Activated CD8-positive, alpha-beta memory T cell treated with anti-CD3 and anti-CD28 coated beads, Interleukin-2, amount 50 U/mL, for 1 hour (primary cell): Measurements from ENCODE around the gene NEK6.

Experiments
- DNase-seq: peaks from one replicate; pipeline ENCODE4 v3.0.0-alpha.2; 2020; ENCODE audit errors: extremely low read depth

Gene NEK6

DNA sequence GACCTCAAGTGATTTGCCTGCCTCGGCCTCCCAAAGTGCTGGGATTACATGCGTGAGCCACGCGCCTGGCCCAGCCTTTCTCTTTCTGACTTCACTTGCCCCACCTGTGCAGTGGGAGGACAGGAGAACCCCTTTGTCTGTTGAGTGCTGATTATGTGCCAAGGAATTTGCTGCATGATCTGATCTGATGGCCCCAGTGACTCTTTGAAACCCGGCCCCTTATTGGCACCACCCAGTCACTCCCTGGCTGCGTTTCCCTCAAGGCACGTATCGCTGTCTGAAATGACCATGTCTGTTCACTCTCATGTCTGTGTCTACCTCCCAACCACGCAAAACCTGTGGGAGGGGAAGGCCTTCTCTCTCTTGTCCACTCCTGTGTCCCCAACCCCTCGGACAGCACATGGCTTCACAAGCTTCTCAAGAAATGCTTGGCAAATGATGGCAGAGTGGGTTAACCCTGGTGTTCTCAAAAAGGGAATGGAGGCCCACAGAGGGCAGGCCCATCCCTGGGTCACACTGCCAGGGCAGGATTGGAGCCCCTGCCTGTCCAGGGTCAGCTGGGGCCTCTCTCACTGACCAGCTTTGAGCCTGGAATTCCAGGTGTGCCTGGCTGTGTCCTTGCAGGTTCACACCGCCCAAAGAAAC, 21.9 kb downstream of the NEK6 start:
- DNase-seq, result no peak

DNA sequence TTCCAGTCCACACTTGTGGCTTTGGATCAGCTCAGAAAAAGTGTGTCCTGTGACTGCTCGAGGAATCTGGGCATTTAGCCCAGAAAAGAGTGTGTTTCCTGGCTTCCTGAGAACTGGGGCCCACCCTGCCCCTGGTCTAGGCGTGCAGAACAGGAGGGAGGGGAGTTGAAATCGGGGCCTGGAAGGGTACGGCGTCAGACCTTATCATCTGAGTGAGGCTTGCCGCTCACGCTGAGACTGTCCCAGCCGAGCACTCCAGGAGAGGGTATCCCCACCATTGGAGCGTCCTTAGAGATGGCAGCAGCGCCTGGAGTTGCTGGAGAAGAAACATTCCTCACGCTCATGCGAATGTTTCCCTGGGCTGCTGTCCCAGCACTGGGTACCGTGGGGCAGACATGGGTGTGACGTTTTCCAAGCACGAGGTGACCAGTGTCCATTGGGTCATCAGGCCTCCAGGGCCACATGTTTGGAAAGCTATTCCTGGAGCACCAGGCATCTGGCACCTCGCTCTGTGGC, 22.5 kb downstream of the NEK6 start:
- no peak for DNase-seq

DNA sequence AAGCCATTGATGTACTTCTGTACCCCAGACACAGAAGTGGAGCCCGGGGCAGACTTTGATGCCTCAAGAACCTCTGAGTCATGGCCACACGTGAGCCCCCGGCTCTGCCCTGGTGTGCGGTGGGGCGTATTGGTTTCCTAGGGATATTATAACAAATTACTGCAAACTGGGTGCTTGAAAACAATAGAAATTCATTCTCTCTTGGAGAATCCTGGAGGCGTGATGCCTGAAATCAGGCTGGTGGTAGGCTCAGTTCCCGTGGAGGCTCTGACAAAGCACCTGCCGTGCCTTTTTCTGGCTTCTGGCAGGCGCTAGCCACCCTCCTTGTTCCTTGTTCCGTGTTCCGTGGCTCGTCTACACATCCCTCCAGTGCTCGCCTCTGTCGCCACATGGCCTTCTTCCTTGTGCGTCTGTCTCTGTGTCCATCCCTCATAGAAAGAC, 24.2 kb downstream of the NEK6 start:
- DNase-seq, result no peak

DNA sequence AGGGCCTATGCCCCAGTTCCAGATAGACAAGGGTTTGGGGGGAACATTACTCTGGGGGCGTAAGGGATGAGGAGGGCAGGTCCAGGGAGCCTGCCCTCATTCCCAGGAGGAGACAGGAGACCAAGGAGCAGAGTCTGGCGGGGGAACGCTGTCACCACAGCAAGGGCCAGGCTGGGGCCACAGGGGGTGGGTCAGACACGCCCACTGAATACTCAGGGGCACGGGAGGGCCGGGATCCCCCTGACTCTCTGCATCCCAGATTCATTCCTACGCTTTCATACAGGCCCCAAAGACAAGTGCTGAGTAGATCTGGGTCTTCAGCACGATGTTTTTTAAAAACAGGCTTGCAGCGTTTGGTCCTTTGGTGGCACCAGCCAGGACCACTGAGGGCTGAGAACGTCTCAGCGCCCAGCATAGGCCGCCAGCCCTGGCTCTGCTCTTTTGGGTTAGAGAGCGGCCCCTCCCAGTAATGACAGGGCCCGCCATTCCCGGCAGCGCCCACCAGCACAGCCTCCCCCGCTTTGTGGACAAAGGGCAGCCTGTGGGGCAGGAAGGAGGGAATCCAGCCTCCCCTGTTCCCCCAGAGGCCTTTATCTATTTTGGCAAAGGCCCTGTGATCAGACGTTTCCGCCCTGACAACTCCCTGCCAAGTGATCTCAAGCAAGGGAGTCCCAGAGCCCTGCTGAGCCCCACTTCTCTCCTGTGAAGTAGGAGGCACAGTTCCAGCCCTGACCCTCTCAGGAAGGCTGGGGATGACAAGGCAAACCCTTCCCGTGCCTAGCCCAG, 24.9 kb downstream of the NEK6 start:
- no peak for DNase-seq

DNA sequence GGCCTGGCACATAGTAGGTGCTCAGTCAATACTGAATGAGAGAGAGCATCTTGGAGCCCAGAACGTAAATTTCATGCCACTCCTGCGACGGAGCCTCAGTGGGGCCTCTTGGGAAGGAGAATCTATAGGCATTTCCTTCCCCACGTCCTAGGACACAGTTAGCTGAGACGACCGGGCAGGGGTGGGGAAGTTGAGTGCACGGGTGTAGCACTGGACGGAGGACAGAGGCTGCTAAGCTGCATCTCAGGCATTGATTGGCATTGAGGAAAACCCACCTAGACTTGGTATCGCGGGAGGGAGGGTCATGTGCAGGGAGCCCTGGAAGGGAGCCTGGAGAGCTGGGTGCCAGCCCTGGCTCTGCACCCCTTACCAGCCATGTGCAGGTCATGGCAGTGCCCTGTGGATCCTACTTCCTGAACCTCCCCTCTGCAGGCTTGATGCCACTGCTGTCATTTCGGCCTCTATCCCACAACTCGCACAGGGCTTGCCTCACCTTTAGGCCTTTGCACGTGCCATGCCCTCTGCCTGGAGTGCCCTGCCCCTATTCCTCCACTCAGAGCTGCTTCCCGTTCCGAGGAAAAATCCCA, 25.6 kb downstream of the NEK6 start:
- no peak for DNase-seq

DNA sequence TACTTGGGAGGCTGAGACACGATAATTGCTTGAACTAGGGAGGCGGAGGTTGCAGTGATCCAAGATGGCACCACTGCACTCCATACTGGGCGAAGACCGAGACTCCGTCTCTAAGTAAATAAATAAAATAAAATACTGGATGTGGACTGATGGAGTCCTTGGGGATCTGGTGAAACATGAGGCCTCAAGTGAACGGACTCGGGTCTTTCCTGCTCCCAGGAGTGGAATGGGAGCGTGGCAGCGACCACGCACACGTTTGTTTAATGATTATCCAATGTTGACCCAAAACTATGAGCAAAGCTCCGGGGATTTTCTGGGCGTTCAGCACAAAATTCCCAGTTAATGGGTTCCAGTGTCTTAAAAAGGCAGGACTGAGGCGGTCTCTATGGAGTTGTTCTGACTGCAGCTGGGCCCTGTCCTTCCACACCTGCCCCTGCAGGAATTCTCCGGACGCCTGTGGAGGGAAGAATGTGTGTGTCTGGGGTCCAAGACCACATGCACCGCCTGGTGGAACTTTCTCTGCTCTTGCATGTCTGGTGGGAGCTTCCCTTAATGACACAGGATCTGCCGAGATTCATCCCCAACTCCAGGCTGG, 26.6 kb downstream of the NEK6 start:
- no peak for DNase-seq

DNA sequence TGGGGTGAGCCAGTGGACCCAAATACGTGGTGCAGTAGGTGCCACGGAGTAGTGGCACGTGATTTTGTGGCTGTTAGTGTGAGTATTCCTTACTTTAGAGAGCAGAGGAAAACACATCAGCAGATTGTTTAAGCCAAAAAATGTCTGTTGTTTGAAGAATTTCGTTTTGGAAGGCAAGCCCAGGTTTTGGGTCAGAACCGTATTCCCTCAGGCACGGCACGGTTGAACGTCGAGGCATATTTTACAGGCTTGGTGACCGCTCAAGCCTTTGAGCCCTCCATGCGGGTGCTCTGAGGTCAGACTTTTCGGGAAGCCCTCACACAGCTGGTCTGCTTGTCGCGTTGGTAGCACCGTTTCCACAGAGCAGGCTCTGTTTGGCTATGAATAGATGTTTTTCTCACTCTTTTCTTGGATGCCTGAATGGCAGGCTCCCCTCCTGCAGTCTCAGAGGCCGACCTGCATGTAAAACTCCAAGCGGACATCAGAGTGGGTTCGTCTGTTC, 27.2 kb downstream of the NEK6 start:
- DNase-seq, result no peak

DNA sequence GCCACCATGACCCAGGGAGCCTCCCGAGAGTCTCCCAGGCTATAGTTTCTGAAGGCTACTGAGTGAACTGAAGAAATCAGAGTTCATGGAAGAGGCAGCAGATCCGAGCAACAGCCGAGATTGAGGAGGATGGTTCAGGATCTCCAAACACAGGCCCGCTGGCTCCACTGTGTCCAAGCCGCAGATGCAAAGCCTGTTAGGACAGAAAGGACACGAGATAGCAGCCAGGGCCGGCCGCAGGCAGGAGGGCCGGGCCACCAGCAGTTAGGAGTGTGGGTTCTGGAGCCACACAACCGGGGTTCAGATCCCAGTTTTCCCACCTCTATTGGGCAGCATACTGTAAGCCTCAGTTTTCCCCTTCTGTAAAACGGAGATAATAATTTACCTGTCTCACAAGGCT, 27.7 kb downstream of the NEK6 start:
- DNase-seq, result no peak

DNA sequence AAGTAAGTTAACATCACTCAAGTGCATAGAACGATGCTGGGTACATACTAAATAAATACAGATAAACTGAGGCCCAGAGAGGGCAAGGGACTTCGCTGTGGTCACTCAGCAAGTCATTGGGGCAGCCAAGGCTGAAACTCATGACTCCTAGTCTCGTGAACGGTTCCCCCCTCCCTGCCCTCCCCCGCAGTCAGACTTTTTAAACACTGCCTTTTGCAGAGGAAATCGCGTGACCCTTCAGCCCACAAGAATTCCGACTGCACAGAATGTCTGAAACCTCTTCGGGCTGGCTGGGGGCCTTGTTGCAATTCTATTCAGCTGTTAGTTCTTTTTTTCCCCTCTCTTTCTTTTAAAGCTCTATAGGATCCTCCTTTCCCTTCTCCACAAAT, 28.1 kb downstream of the NEK6 start:
- DNase-seq, result no peak

DNA sequence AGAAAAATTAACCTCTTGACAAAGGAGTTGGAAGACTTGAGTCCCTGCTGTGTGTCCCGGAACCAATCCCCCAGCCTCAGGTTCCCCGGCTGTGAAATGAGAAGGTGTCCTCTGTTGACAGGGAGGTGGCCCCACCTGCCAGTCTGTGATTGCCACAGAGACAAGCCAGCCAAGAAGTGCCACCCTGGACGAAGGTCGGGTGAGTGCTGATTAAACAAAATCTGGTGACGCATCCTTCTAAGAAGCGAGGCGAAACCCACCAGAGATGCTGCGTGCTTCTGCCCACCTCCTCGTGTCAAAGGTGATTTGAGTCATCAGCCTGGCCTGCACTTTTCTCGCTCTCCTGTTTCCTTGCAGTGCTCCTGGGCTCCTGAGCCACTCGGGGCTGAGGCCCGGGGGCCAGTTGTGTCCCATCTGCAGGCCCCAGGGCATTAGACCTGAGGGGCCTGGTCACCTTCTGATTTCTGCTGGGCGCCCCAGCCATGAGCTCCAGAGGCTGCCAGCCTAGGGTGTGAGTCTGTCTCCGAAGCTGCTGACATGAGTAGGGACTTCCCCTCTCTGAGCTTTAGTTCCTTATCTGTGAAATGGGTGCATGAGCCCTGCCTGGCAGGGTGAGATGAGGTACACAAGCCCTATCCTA, 28.7 kb downstream of the NEK6 start:
- DNase-seq, result no peak

DNA sequence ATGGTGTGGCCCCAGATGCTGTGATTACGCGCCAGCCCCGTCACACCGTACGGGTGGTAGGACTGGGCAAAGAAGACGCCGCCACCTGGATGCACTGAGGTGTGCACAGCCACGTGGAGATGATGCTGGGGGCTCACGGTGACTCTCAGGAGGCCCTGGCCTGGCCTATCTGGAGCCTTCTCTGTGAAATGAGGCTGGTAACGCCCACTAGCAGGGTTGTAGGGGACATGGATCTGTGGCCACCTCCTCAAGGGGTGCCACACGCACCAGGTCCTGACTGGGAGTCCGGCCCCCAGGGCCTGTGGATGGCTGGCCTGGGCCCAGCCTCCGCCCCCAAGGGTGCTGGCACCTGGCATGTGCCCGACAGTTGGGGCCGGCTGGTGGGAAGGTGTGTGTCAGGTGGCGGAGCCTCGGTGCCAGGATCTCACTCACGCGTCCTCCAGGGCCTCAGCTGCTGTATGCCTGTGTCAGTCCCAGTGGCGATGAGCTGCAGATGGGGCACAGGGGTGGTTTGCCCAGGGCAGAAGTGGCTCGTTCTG, 32.4 kb downstream of the NEK6 start:
- no peak for DNase-seq

DNA sequence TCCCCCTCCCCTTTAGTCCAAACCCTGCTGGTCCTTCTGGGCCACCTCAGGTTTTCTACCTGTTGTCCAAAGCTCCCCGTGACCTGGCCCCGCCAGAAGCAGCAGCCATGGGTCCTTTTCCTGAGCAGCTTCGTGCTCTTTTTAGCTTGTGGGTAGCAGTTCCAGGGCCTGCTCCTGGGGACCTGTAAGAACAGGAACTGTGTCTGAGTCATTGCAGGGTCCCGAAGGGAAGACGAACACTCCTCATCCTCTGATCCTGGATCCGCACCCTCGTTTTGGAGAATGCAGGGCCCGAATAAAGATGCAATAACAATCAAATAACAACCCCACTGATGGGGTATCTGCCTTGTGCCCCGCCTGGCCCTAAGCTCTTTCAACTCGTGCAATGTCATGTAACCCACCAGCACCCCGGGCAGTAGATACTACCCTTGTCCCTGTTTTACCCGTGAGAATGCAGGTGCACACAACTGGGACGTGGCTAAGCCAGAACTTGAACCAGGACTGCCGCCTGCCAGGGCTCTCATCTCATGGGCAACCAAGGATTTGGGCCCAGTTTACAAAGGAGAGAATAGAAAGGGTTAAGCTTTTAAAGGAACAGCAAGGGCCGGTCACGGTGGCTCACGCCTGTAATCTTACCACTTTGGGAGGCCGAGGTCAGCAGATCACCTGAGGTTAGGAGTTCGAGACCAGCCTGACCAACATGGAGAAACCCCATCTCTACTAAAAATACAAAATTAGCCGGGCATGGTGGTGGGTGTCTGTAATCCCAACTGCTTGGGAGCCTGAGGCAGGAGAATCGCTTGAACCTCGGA, 33.2 kb downstream of the NEK6 start:
- DNase-seq, result no peak

DNA sequence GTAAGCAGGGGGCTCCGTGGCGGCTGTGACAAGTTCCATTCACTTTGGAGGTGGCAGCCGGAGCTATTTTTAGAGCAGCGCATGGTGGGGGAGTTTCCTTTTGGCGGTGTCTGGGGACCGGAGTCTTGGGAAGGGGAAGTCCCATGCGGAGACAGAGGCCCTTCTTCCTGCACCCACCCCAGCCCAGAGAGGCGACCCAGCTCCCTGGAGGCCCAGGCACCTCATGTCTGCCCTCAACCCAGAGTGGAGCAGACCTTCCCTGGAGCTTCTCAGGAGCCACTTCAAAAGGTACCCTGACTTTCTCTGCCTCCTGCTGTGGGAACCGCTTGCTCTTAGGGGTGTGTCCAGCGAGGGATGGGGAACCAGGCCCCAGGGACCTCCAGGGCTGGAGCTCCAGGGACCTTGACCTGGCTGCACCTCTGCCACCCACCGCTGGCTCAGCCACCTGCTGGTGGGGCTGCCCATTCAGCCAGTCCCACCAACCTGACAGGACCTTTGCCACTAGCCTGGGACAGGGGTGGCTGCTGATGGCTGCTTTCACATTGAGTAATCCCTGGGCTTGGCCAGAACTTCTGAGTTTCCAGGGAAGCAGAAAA, 34.1 kb downstream of the NEK6 start:
- DNase-seq, result no peak

DNA sequence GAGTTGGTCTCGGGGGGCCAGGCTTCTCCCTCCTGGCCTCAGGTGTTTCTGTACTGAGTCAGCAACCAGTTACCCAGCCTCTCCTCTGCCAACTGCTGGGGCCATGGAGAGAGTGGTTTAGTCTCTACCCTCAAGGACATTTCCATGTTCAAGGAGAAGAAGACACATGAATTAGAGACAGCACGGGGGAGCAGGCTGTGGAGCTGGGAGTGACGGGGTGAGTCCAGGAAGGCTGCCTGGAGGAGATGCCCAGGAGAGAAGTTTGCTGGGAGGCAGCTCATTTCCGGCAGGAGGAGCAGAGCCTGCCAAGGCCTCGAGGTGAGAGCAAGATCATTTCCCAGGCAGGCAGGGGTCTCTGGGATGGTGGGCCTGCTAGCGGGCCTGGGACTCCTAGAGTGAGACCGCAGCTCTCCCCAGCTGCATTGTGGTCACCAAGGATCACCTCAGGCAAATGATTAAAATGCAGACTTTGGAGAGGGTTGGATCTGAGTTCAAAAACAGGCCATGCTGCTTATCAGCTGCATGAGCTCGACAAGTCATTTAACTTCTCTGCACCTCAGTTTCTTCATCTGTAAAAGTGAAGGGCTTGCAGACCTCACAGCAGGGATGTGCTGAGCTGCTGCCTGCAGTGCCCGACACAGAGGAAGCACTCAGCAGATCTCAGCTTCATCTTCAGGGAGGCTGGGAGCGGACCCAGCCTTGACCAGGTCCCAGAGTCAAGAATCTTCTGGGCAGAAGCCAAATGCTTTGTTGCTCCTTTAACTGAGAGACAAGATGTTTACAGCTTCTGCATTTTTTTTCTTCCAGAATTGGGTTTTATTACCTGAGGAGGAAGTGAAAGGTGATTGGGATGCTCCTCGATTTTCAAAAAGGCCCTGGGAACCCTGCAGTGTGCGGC, 35.2 kb downstream of the NEK6 start:
- DNase-seq, result no peak

DNA sequence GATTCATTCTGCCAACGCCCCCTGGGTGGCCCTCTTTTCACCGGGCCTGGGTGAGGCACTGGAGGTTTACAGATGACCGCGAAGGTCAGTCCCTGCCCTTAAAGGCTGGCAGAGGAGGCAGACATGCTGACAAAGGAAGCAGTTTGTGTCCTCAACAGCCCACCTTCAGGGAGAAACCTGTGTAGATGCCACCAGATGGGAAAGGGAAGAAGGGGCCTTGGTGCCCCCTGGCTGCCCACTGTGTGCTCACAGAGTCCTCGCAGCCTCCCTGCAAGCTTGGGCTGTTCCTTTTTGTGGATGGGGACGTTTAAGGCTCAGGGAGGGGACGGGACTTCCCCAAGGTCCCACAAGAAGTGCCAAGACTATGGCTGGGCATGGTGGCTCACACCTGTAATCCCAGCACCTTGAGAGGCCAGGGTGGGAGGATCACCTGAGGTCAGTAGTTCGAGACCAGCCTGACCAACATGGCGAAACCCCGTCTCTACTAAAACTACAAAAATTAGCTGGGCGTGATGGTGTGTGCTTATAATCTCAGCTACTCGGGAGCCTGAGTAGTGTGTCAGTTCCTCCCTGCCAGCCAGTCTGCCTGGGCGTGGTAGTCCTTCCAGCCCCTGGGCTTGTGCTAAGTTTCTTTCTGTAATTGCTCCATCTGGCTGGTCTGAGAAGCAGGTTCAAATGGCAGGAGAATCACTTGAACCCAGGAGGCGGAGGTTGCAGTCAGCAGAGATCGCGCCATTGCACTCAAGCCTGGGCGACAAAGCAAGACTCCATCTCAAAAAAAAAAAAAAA, 36.2 kb downstream of the NEK6 start:
- DNase-seq, result no peak

DNA sequence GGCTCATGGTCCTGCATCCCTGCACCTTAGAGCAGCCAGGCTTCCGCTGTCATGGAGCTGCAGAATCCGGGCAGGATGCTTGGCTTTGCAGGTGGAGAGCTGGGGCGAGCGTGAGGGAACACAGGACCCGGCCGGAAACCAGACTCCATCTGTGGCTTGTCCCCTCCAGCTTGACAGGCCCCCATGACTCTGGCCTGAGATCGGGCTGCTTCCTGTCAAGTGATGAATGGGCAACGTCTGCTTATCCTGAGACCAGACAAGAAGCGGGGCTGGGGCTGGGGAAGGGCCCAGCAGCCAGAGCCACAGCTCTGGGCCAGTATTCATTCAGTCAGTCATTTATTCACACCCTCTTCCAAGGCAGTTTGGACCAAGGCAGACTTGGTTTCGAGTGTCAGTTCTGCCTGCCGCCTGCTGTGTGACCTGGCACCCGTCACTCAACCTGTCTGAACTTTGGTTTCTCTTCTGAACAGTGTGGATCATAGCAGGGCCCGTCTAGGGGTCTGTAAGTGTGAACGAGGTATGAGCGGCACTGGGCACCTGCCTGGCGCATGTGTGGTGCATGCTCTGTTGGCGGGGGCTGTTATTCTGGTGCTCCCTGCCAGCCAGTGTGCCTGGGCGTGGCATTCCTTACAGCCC, 37.5 kb downstream of the NEK6 start:
- no peak for DNase-seq

DNA sequence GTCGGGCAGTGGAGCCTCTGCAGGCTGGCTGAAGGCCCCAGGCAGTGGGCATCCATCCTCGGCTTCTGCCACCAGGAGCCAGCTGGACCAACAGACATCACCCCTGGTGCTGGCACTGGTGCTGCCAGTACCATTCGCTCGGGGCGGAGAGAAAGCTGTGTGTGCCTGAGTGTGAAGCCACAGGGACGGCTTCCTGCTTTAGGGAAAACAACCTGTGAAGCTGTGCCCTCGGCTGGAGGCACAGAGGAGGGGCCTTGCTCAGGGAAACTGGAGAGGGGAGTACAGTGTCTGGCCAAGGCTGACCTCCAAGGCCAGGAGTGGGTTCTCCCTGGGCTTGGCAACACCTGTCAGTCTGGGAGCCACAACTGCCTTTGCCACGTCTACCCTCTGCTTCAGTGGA, 38.3 kb downstream of the NEK6 start:
- DNase-seq, result no peak
